Left lung (tissue), 10 donors: ENCODE results near the gene DIP2C. TPM values are rescaled to one million over a fixed set of nuclear protein-coding genes. Genes with fewer than 3 reads are reported as not detected.

Experiments
- ATAC-seq: fragments of 200-7000 bp; cut with Tn5 transposase; one replicate; pipeline ENCODE4 v1.9.1; 2020; ENCODE audit warnings: moderate library complexity
- DNase-seq, 4 donors: peaks; one replicate each; pipeline ENCODE4 v3.0.0-alpha.2; 2013 to 2020
- H3K27ac ChIP-seq, 2 donors: fragments of 200-600 bp; sonication (generic) in 1 of 2; one replicate each; pipeline versions ENCODE4 v1.5.0 to v1.8.0; 2020 to 2021
- H3K27me3 ChIP-seq, 2 donors: fragments of 200-600 bp; sonication (generic) in 1 of 2; one replicate each; pipeline versions ENCODE4 v1.5.0 to v1.8.0; 2020 to 2021
- H3K36me3 ChIP-seq, 2 donors: fragments of 200-600 bp; sonication (generic) in 1 of 2; one replicate each; pipeline versions ENCODE4 v1.5.0 to v1.8.0; 2020 to 2021
- H3K4me1 ChIP-seq, 2 donors: fragments of 200-600 bp; one replicate each; pipeline ENCODE4 v1.8.0; 2021
- H3K4me3 ChIP-seq, 2 donors: fragments of 200-600 bp; sonication (generic) in 1 of 2; one replicate each; pipeline versions ENCODE4 v1.5.0 to v1.8.0; 2020 to 2021; ENCODE audit warnings: mild to moderate bottlenecking in 1 of 2
- H3K9me3 ChIP-seq, 2 donors: fragments of 200-600 bp; sonication (generic) in 1 of 2; one replicate each; pipeline versions ENCODE4 v1.5.0 to v1.8.0; 2020 to 2021
- intact Hi-C, 2 donors: fragments of 100-400 bp; cut with DNase I; formaldehyde crosslinking; loops; one replicate each; pipeline versions ENCODE4 v1.11.2 to v1.14.2; 2022
- polyA plus RNA-seq, 6 donors: library from polyadenylated mRNA; unstranded; fragments of 120-200 nt; gene quantifications; one replicate each; pipeline ENCODE4 v1.2.1, GENCODE V29; 2013; ENCODE audit not compliant: insufficient read length in 6 of 6
- total RNA-seq, 2 donors: library from RNA; stranded (reverse); fragmentation: NEBNext Ultra II Directional; extraction: Animal tissue kit (Norgen Biotek cat#: 25700); gene quantifications; one replicate each; pipeline ENCODE4 v1.2.1, GENCODE V29; 2021
- TF ChIP-seq, protein P1 (sequence below), 2 donors: fragments of 200-600 bp; sonication (generic) in 1 of 2; IDR thresholded peaks; one replicate each; pipeline versions ENCODE4 v1.5.0 to v1.8.0; 2021; ENCODE audit warnings: antibody characterized with exemption in 2 of 2
- donor health status: DM: no; HTN: yes; CAD: no.
- donor health status: DM: no; HTN: no; CAD: no.

DIP2C gene
- total and polyA plus RNA-seq, 8 donors: 10.5 to 22.5 (median 19.5) TPM

DNA sequence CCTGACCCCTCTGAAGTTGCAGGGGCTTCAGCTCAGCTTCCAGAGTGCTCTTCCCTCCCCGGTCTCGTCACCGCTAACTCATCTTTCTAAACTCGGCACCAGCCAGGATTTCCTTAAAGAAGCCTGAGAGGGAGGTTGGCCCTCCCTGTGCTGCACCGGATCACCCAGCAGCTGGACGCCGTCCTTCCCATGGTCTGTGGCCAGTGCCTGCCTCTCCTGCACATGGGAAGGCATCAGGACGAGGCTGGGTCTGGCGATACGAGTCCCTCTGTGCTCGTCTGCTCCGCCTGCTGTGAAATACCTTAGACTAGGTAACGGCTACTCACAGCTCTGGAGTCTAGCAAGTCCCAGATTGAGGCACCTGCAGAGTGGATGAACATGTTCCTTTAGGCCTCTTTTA, 375.1 kb downstream of the DIP2C start:
- TF ChIP-seq, protein P1, sequence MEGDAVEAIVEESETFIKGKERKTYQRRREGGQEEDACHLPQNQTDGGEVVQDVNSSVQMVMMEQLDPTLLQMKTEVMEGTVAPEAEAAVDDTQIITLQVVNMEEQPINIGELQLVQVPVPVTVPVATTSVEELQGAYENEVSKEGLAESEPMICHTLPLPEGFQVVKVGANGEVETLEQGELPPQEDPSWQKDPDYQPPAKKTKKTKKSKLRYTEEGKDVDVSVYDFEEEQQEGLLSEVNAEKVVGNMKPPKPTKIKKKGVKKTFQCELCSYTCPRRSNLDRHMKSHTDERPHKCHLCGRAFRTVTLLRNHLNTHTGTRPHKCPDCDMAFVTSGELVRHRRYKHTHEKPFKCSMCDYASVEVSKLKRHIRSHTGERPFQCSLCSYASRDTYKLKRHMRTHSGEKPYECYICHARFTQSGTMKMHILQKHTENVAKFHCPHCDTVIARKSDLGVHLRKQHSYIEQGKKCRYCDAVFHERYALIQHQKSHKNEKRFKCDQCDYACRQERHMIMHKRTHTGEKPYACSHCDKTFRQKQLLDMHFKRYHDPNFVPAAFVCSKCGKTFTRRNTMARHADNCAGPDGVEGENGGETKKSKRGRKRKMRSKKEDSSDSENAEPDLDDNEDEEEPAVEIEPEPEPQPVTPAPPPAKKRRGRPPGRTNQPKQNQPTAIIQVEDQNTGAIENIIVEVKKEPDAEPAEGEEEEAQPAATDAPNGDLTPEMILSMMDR (IDR thresholded peaks at IDR 0.05): no peak
- Histone ChIP-seq H3K4me3 (no peak overlapping the region), H3K36me3 (peaks cover 0 to 11% of the 10 kb centered on the region in 2 donors), H3K27ac (no peak overlapping the region), H3K4me1 (peaks cover 0 to 11% of the 10 kb centered on the region in 2 donors), H3K9me3 (no peaks in the 10 kb centered on the region), H3K27me3 (no peaks in the 10 kb centered on the region)
- intact Hi-C loops: no loop called here
- ATAC-seq (no peak), DNase-seq (no peak)

- intact Hi-C loops: no loop called here
- ATAC-seq (no peak), DNase-seq (no peak)
- no peak overlapping the region for H3K27ac ChIP-seq
- no peaks in the 10 kb centered on the region for H3K27me3 ChIP-seq
- peaks cover 0 to 1% of the 10 kb centered on the region in 2 donors for H3K36me3 ChIP-seq
- H3K4me1 ChIP-seq: peaks cover 0 to 6% of the 10 kb centered on the region in 2 donors
- no peaks in the 10 kb centered on the region for H3K9me3 ChIP-seq
- TF ChIP-seq, protein P1 (IDR thresholded peaks at IDR 0.05): no peak
- no peak overlapping the region for H3K4me3 ChIP-seq
These were observed 377.4 kb downstream of the DIP2C start for GRCh38 chr10:311901-312665.

DNA sequence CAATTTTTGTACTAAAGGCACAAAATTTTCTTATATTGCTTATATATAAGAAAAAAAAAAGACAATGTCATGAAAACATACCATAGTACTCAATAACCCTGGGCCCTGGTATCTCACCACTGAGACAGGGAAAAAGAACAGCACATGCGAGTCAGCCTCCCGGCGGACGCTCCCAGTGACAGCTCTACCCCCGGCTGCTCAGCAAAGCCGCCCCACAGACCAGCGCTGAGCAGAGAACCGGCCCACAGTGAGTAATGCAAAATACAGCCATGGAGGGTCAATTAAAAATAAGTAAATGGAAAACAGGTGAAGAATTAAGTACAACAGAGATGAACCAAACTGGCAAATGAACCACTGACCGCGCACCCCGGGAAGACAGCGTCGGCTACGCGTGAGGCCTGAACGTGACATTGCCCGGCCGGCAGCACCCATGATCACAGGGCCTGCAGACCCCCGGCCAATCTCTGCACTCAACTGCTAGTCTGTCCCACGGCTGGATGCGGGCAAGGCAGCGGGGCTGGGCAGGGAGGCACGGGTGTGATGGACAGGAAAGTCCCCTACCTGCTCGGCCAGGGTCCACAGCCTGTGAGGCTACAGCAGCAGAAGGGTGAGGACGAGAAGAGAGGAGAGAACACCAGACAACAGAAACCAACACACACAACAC, 378.4 kb downstream of the DIP2C start:
- DNase-seq: no peak
- H3K27ac ChIP-seq: no peak overlapping the region
- no peaks in the 10 kb centered on the region for H3K27me3 ChIP-seq
- H3K36me3 ChIP-seq: no peaks in the 10 kb centered on the region
- no peak for ATAC-seq
- TF ChIP-seq, protein P1 (IDR thresholded peaks at IDR 0.05): no peak
- H3K4me3 ChIP-seq: no peak overlapping the region
- H3K9me3 ChIP-seq: no peaks in the 10 kb centered on the region
- peaks cover 0 to 6% of the 10 kb centered on the region in 2 donors for H3K4me1 ChIP-seq
- intact Hi-C loops: no loop called here

- TF ChIP-seq, protein P1 (IDR thresholded peaks at IDR 0.05): no peak
- no peaks in the 10 kb centered on the region for H3K27me3 ChIP-seq
- H3K4me1 ChIP-seq: peaks cover 0 to 5% of the 10 kb centered on the region in 2 donors
- H3K27ac ChIP-seq: no peak overlapping the region
- no peak for ATAC-seq
- no peak overlapping the region for H3K4me3 ChIP-seq
- intact Hi-C loops: no loop called here
- no peak for DNase-seq
- H3K9me3 ChIP-seq: no peaks in the 10 kb centered on the region
- H3K36me3 ChIP-seq: no peaks in the 10 kb centered on the region
These were observed 379.1 kb downstream of the DIP2C start for GRCh38 chr10:310371-310770.

DNA sequence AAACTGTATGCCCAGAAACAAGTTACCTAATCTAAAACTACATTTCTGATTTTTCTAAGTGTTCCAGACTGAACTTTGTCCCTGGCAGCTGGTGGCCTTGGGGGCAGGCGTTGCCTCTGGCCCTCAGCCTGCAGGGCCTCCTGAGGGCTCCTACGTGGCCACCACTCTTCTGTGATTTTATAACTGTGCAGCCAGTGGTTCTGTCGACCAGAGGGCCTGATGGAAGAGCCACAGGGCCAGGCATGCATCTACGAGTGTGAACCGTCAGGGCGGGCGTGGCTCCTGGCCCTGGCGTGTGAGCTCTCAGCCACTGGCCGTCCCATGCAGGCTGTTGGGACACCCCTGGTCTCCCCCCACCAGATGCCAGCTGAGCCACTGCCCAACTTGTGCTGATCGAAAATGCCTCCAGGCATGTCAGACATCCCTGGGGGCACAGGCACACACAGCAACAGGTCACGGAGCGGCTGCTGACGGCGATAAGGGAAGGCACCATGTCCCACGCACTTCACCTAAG, 380.8 kb downstream of the DIP2C start:
- Histone ChIP-seq H3K4me3 (no peak overlapping the region), H3K27ac (no peak overlapping the region), H3K4me1 (no peaks in the 10 kb centered on the region), H3K9me3 (no peaks in the 10 kb centered on the region), H3K36me3 (no peaks in the 10 kb centered on the region), H3K27me3 (no peaks in the 10 kb centered on the region)
- ATAC-seq (no peak), DNase-seq (no peak)
- TF ChIP-seq, protein P1 (IDR thresholded peaks at IDR 0.05): no peak
- intact Hi-C loops: no loop called here
